ENCODE results near the gene KLHL14.
"Not testable (repeated sequence)": the region's sequence is repeated elsewhere in the genome, so short reads cannot be mapped to it uniquely, and the experiment has no call there.

KLHL14 gene

GRCh38 chr18:32637659-32638058, 135.2 kb downstream of the KLHL14 start:
- DNase-seq (ENCODE audit: low read depth), result not testable (repeated sequence)

GRCh38 chr18:32637226-32637625, 135.6 kb downstream of the KLHL14 start:
- no peak for DNase-seq (ENCODE audit: low read depth)

DNA sequence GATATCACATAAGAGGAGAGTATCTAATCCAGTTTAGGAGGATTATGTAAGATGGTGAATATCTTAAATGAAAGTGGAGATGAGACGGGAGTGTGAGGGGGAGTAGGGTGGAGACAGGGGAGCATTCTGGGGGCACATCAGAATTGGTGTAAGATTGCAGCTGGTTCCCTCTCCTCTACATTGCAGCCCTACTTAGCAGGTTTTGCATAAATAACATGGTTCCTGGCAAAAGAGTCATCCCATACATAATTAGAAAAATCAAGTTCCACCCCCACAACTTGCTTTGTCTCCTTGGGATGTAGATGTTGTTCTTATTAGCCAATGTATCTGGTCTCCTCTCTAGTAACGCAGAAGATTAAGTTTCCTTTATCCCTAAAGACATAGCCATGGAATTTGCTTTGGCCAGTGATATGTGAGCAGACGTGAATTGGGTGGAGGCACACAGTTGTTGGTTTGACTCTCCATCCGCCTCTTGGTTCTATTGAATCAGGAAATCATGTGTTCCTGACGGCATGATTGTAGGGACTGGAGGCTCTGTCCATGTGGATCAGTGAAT, 137.9 kb downstream of the KLHL14 start:
- DNase-seq (ENCODE audit: low read depth), result no peak

DNA sequence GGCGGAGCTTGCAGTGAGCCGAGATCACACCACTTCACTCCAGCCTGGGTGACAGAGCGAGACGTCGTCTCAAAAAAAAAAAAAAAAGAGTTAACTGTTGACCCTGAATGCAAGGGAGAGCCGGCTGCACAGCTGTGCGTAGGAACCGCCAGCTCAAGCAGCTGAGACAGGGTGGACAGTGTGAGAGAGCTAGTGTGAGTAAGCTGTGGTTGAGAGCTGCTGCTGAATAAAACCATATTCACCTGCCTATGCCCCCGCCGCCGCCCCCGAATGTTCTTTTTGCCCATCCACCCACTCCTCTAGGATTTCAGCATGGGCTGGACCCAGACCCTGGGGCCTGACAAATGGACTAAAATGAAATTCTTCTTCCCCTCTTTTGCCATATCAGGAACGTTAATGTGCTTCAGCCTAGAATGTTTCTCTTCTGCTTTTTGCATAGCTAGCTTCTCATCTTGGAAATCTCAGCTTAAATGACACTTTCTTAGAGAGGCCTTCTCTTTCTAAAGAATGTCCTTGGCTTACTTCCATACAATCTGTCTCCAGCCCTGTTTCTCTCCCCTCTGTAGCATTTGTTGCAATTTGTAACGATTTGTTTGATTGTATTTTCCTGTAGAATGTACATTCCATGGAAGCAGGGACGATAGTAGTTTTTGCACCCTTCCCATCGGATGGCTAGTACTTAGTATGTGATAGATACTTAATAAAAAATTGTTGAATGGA, 142.7 kb downstream of the KLHL14 start:
- no peak for DNase-seq (ENCODE audit: low read depth)

- no peak for DNase-seq (ENCODE audit: low read depth)
These were observed 143.5 kb downstream of the KLHL14 start for GRCh38 chr18:32629292-32629691.

- DNase-seq (ENCODE audit: low read depth), result no peak
These were observed 148.6 kb downstream of the KLHL14 start for GRCh38 chr18:32624182-32624723.

GRCh38 chr18:32623563-32623962, 149.3 kb downstream of the KLHL14 start:
- DNase-seq (ENCODE audit: low read depth), result no peak

Data from iris pigment epithelial cell (primary cell).